GM13976 (cell line): Measurements from ENCODE around the gene NDFIP1.

Experiments
- DNase-seq: peaks from one replicate; pipeline ENCODE4 v3.0.0; 2012; ENCODE audit warnings: low spot score
- CTCF ChIP-seq: IDR thresholded peaks from 2 replicates; pipeline ENCODE4 v1.5.1; 2012; ENCODE audit warnings: borderline replicate concordance, mild to moderate bottlenecking; ENCODE audit not compliant: insufficient read depth; ENCODE audit errors: extremely low read depth, missing control alignments, control extremely low read depth
- in situ Hi-C: fragments of 300-500 bp; cut with MboI; formaldehyde crosslinking; loops from one replicate; pipeline ENCODE4 v1.12.0; 2022; ENCODE audit warnings: low sequenced_read_pairs, mixed read lengths, inconsistent platforms; ENCODE audit not compliant: unreplicated experiment

Gene NDFIP1

GRCh38 chr5:142070734-142071133 lies 37.8 kb upstream of the NDFIP1 start:
- in situ Hi-C loops, result no loop called here
- DNase-seq, result no peak
- no peak for TF ChIP-seq CTCF

GRCh38 chr5:142072488-142072887 lies 36.1 kb upstream of the NDFIP1 start:
- in situ Hi-C loops, result no loop called here
- no peak for DNase-seq
- TF ChIP-seq CTCF, result no peak

- in situ Hi-C loops, result no loop called here
- TF ChIP-seq CTCF, result no peak
- DNase-seq, result no peak
Observed at GRCh38 chr5:142073362-142073988, 35.1 kb upstream of the NDFIP1 start.

- in situ Hi-C loops, result no loop called here
- DNase-seq, result no peak
- no peak for TF ChIP-seq CTCF
Observed at GRCh38 chr5:142074006-142074405, 34.6 kb upstream of the NDFIP1 start.

- TF ChIP-seq CTCF, result no peak
- no peak for DNase-seq
- in situ Hi-C loops, result no loop called here
Observed at GRCh38 chr5:142078221-142078620, 30.4 kb upstream of the NDFIP1 start.

GRCh38 chr5:142078706-142079105 lies 29.9 kb upstream of the NDFIP1 start:
- in situ Hi-C loops, result no loop called here
- no peak for TF ChIP-seq CTCF
- DNase-seq, result no peak

GRCh38 chr5:142079306-142079721 lies 29.3 kb upstream of the NDFIP1 start:
- no peak for DNase-seq

More at GRCh38 chr5:142079306-142079721, 29.3 kb upstream of the NDFIP1 start:
- TF ChIP-seq CTCF, result no peak
- in situ Hi-C loops, result no loop called here
